ENCODE data around the gene CD28. TPM values are rescaled to one million over a fixed set of nuclear protein-coding genes. Genes with fewer than 3 reads are reported as not detected.

Gene CD28
- total and polyA plus RNA-seq, 9 of the 15 experiments (the other 6 are each of a cell fraction or from before 2014, with no cell fraction given) = 0.01 to 0.11 TPM; not detected in 7

- DNase-seq (ENCODE audit: extremely low read depth in 1 of 4, low spot score in 3 of 4) = no peak
- no peak overlapping the region for H3K4me2 ChIP-seq (ENCODE audit: insufficient read depth, low read length)
- H3K9me3 ChIP-seq (replicated peaks; ENCODE audit: control insufficient read depth, insufficient read depth, low read depth, low read length) = no peaks in the 10 kb centered on the region
- ATAC-seq = no peak
- ChIA-PET POLR2A (no interaction called here), CTCF (ENCODE audit: low intra/inter-chr PET ratio) (no interaction called here)
- no TSS peak for BruUV-seq (replicated peaks)
- H2AFZ ChIP-seq (ENCODE audit: low read depth, low read length) = no peak overlapping the region
- no peaks in the 10 kb centered on the region for H3K9me1 ChIP-seq (ENCODE audit: control insufficient read depth, insufficient read depth, low read length)
- intact Hi-C loops (cut with micrococcal nuclease) = no loop called here
- no peaks in the 10 kb centered on the region for H4K20me1 ChIP-seq (replicated peaks; ENCODE audit: control insufficient read depth, insufficient read depth, low read length)
- no peaks in the 10 kb centered on the region for H3K4me1 ChIP-seq (replicated peaks in 1 of 2; ENCODE audit: control insufficient read depth in 2 of 2, insufficient read depth in 2 of 2, low read length in 2 of 2)
- H3K9ac ChIP-seq (ENCODE audit: insufficient read depth in 1 of 2, low read depth in 2 of 2, low read length in 2 of 2) = no peak overlapping the region
- WGBS (ENCODE audit: insufficient coverage, low coverage, missing lambda C conversion rate) = 0% methylated on average over 4 of the region's 4 CpGs
- no peaks in the 10 kb centered on the region for H3K36me3 ChIP-seq (ENCODE audit: control insufficient read depth, insufficient read depth, low read length)
- no peaks in the 10 kb centered on the region for H3K27me3 ChIP-seq (ENCODE audit: control insufficient read depth in 2 of 2, insufficient read depth in 2 of 2, low read length in 2 of 2)
- no peak for FAIRE-seq
- H3K79me2 ChIP-seq (ENCODE audit: control insufficient read depth, insufficient read depth, low read length) = no peaks in the 10 kb centered on the region
- TF ChIP-seq STAT5B (CRISPR knock-in tag; IDR thresholded peaks at IDR 0.05) (no peak), MECOM (CRISPR knock-in tag; IDR thresholded peaks at IDR 0.05) (no peak), RBM22 (IDR thresholded peaks at IDR 0.05; ENCODE audit: low read depth, low read length, poor library complexity, severe bottlenecking) (no peak), MCM3 (IDR thresholded peaks at IDR 0.05) (no peak), ZBTB43 (CRISPR knock-in tag; IDR thresholded peaks at IDR 0.05) (no peak), ZKSCAN3 (CRISPR knock-in tag; IDR thresholded peaks at IDR 0.05) (no peak), BRD9 (IDR thresholded peaks at IDR 0.05; ENCODE audit: low read depth, partially characterized antibody) (no peak)
- in situ Hi-C loops (cut with MboI) = no loop called here
- no peak overlapping the region for H3K4me3 ChIP-seq
- H3K27ac ChIP-seq (ENCODE audit: extremely low read depth, low read depth, low read length) = no peak overlapping the region
Measured at GRCh38 chr2:203744091-203744490, 37.7 kb downstream of the CD28 start.

Measured in K562 (cell line).